PC-3 (cell line): ENCODE data around the gene MAP4K2.

Experiments used
- EZH2phosphoT487 ChIP-seq: fragments of 300-600 bp; sonication (generic); IDR thresholded peaks from 2 replicates; pipeline ENCODE4 v1.6.1; 2018; ENCODE audit warnings: mild to moderate bottlenecking, antibody characterized with exemption, low read length, borderline replicate concordance
- TF ChIP-seq, protein P1 (sequence below): fragments of 300-600 bp; sonication (generic); conservative IDR thresholded peaks from 2 replicates; pipeline ENCODE4 v1.5.1; 2017; ENCODE audit warnings: antibody characterized with exemption, low read depth, mild to moderate bottlenecking, low read length

DNA sequence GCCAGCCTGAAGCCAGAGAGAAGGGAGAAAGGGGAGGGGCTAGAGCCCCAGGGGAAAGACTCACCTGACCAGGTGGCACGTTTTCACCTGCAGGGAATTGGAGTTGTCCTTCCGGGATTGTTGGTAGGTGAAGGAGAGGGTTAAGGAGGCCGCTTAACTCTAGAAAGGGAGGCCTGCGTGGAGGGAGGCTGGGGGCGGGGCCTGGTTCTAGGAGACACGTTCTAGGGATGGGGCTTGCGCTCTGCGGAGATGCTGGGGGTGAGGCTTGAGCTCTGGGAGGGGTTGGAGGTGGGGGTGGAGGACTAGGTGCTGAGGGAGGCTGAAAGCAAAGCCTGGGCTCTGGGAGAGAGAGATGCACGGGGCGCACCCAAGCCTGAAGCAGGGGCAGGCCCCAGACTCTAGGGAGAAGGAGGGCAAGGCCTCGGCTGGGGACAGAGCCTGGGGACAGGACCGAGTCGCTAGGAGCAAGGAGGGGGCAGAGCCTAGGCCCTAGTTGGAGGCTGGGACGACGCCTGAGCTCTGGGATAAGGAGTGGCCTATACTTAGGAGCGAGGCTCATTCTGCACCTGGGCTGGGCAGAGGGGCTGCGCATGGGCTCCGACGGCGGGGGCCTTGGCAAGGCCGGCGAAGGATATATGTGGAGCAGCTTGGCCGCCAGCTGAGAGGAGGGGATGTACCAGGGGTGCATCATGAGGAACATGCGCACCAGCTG lies 61.5 kb downstream of the MAP4K2 start:
- TF ChIP-seq, protein P1, sequence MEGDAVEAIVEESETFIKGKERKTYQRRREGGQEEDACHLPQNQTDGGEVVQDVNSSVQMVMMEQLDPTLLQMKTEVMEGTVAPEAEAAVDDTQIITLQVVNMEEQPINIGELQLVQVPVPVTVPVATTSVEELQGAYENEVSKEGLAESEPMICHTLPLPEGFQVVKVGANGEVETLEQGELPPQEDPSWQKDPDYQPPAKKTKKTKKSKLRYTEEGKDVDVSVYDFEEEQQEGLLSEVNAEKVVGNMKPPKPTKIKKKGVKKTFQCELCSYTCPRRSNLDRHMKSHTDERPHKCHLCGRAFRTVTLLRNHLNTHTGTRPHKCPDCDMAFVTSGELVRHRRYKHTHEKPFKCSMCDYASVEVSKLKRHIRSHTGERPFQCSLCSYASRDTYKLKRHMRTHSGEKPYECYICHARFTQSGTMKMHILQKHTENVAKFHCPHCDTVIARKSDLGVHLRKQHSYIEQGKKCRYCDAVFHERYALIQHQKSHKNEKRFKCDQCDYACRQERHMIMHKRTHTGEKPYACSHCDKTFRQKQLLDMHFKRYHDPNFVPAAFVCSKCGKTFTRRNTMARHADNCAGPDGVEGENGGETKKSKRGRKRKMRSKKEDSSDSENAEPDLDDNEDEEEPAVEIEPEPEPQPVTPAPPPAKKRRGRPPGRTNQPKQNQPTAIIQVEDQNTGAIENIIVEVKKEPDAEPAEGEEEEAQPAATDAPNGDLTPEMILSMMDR: no peak
- TF ChIP-seq EZH2phosphoT487: no peak
